Small intestine (tissue), 7 donors: Measurements from ENCODE around the gene TRPV6. TPM values are rescaled to one million over a fixed set of nuclear protein-coding genes. Genes with fewer than 3 reads are reported as not detected.

ENCODE experiments used
- DNase-seq, 2 donors: peaks; one replicate each; pipeline versions ENCODE4 v3.0.0 to v3.0.0-alpha.2; 2013
- FAIRE-seq: peaks from 2 replicates; lab custom pipeline; 2012; peaks lifted over from hg19 to GRCh38; lab: Jason Lieb, UNC
- H3K27ac ChIP-seq, 3 donors: one replicate each; pipeline ENCODE4 v1.5.1; 2013; ENCODE audit warnings: low read length in 2 of 3, mild to moderate bottlenecking in 2 of 3, control low read depth in 1 of 3, inconsistent platforms in 1 of 3, low read depth in 1 of 3, moderate library complexity in 1 of 3
- H3K27me3 ChIP-seq, 3 donors: one replicate each; pipeline ENCODE4 v1.6.1; 2013; ENCODE audit warnings: low read length in 3 of 3, inconsistent platforms in 1 of 3; ENCODE audit not compliant: control insufficient read depth in 3 of 3, insufficient read depth in 3 of 3
- H3K36me3 ChIP-seq, 3 donors: one replicate each; pipeline ENCODE4 v1.6.1; 2013; ENCODE audit warnings: low read length in 3 of 3, inconsistent platforms in 1 of 3, low read depth in 1 of 3, mild to moderate bottlenecking in 1 of 3, moderate library complexity in 1 of 3; ENCODE audit not compliant: control insufficient read depth in 3 of 3, insufficient read depth in 2 of 3
- H3K4me1 ChIP-seq, 3 donors: one replicate each; pipeline ENCODE4 v1.6.1; 2013; ENCODE audit warnings: low read length in 2 of 3, inconsistent platforms in 1 of 3, low read depth in 1 of 3, mild to moderate bottlenecking in 1 of 3, moderate library complexity in 1 of 3; ENCODE audit not compliant: control insufficient read depth in 3 of 3, insufficient read depth in 2 of 3
- H3K4me3 ChIP-seq, 3 donors: one replicate each; pipeline ENCODE4 v1.5.1; 2013; ENCODE audit warnings: low read length in 3 of 3, control low read depth in 1 of 3, inconsistent platforms in 1 of 3, low read depth in 1 of 3, mild to moderate bottlenecking in 1 of 3, moderate library complexity in 1 of 3
- H3K9me3 ChIP-seq, 2 donors: one replicate each; pipeline ENCODE4 v1.6.1; 2013; ENCODE audit warnings: low read depth in 1 of 2, low read length in 1 of 2; ENCODE audit not compliant: control insufficient read depth in 2 of 2, insufficient read depth in 1 of 2
- WGBS, 3 donors: extraction: QIAGEN DNeasy Blood & Tissue Kit; methylation state at CpG; one replicate each; pipeline ENCODE4 v1.1.7; 2013; 5-methylcytosine and 5-hydroxymethylcytosine counted together
- polyA plus RNA-seq, 4 donors: library from polyadenylated mRNA; stranded (reverse) in 3 of 4; unstranded in 1 of 4; fragments of 200-250 nt in 3 of 4; fragments of 120-200 nt in 1 of 4; gene quantifications; one replicate each; pipeline versions ENCODE4 v1.2.1 to v1.2.3, GENCODE V29; 2013
- donor health status: healthy with polysubstance abuse.
- donor health status: control.
- donor health status: control.
- donor health status: Bipolar disorder and iron deficiency.
- donor health status: healthy.

The TRPV6 gene
- polyA plus RNA-seq, 4 donors = 0.22 to 27.3 (median 15.9) TPM

GRCh38 chr7:142905759-142906158 is 20.2 kb upstream of the TRPV6 start:
- peaks cover 0 to 5% of the 10 kb centered on the region in 2 donors for H3K9me3 ChIP-seq
- FAIRE-seq (no peak), DNase-seq (no peak)
- 76 to 91% (median 85%) methylated on average over 2 of the region's 2 CpGs for WGBS, 3 donors
- H3K27ac ChIP-seq = no peak overlapping the region
- peaks cover 0 to 20% (median 0%) of the 10 kb centered on the region in 3 donors for H3K4me1 ChIP-seq
- H3K27me3 ChIP-seq = no peaks in the 10 kb centered on the region
- no peak overlapping the region for H3K4me3 ChIP-seq
- no peaks in the 10 kb centered on the region for H3K36me3 ChIP-seq

- FAIRE-seq = no peak
- Histone ChIP-seq H3K36me3 (no peaks in the 10 kb centered on the region), H3K9me3 (peaks cover 0 to 5% of the 10 kb centered on the region in 2 donors), H3K4me1 (peaks cover 0 to 9% (median 0%) of the 10 kb centered on the region in 3 donors), H3K27me3 (no peaks in the 10 kb centered on the region), H3K27ac (no peak overlapping the region), H3K4me3 (no peak overlapping the region)
- DNase-seq = no peak
Observed at GRCh38 chr7:142904128-142904527, 18.6 kb upstream of the TRPV6 start.

GRCh38 chr7:142901426-142902259 is 16.1 kb upstream of the TRPV6 start:
- H3K27ac ChIP-seq = no peak overlapping the region
- no peak for DNase-seq
- no peaks in the 10 kb centered on the region for H3K36me3 ChIP-seq
- 81 to 82% (median 81%) methylated on average over 15 of the region's 15 CpGs for WGBS, 3 donors
- H3K4me3 ChIP-seq = no peak overlapping the region
- no peaks in the 10 kb centered on the region for H3K27me3 ChIP-seq
- peaks cover 0 to 12% (median 2%) of the 10 kb centered on the region in 3 donors for H3K4me1 ChIP-seq
- no peak for FAIRE-seq
- peaks cover 0 to 5% of the 10 kb centered on the region in 2 donors for H3K9me3 ChIP-seq

- H3K4me1 ChIP-seq = peaks cover 0 to 24% (median 2%) of the 10 kb centered on the region in 3 donors
Observed at GRCh38 chr7:142899661-142900060, 14.1 kb upstream of the TRPV6 start.

GRCh38 chr7:142898377-142899170 is 13.0 kb upstream of the TRPV6 start:
- FAIRE-seq (no peak), DNase-seq (peak; percentile 52 to 57)
- Histone ChIP-seq H3K4me1 (peaks cover 0 to 32% (median 2%) of the 10 kb centered on the region in 3 donors), H3K9me3 (no peaks in the 10 kb centered on the region), H3K27me3 (no peaks in the 10 kb centered on the region), H3K4me3 (no peak overlapping the region), H3K36me3 (no peaks in the 10 kb centered on the region), H3K27ac (peak overlapping the region in 1 of 3 donors; percentile 42)
- 17 to 48% (median 34%) methylated on average over 3 of the region's 3 CpGs for WGBS, 3 donors

More at GRCh38 chr7:142899661-142900060, 14.1 kb upstream of the TRPV6 start:
- H3K4me3 ChIP-seq = no peak overlapping the region
- DNase-seq (no peak), FAIRE-seq (no peak)
- H3K36me3 ChIP-seq = no peaks in the 10 kb centered on the region
- H3K27me3 ChIP-seq = no peaks in the 10 kb centered on the region
- WGBS, 3 donors = 24 to 38% (median 33%) methylated on average over 3 of the region's 3 CpGs
- no peak overlapping the region for H3K27ac ChIP-seq
- peaks cover 0 to 4% of the 10 kb centered on the region in 2 donors for H3K9me3 ChIP-seq

- 87 to 95% (median 90%) methylated on average over 7 of the region's 7 CpGs for WGBS, 3 donors
- no peaks in the 10 kb centered on the region for H3K9me3 ChIP-seq
Observed at GRCh38 chr7:142897691-142898090, 12.1 kb upstream of the TRPV6 start.

GRCh38 chr7:142896741-142897379 is 11.3 kb upstream of the TRPV6 start:
- Histone ChIP-seq H3K9me3 (no peaks in the 10 kb centered on the region), H3K4me3 (no peak overlapping the region), H3K36me3 (no peaks in the 10 kb centered on the region), H3K27me3 (peaks cover 0 to 2% (median 0%) of the 10 kb centered on the region in 3 donors), H3K4me1 (peaks cover 0 to 39% (median 6%) of the 10 kb centered on the region in 3 donors), H3K27ac (no peak overlapping the region)
- FAIRE-seq = no peak
- DNase-seq = no peak
- WGBS, 3 donors = 72 to 95% (median 88%) methylated on average over 3 of the region's 3 CpGs

More at GRCh38 chr7:142897691-142898090, 12.1 kb upstream of the TRPV6 start:
- no peak for FAIRE-seq
- Histone ChIP-seq H3K27ac (no peak overlapping the region), H3K27me3 (peaks cover 0 to 1% (median 0%) of the 10 kb centered on the region in 3 donors), H3K36me3 (no peaks in the 10 kb centered on the region), H3K4me3 (no peak overlapping the region), H3K4me1 (peaks cover 0 to 38% (median 6%) of the 10 kb centered on the region in 3 donors)
- DNase-seq = no peak

GRCh38 chr7:142896151-142896550 is 10.6 kb upstream of the TRPV6 start:
- Histone ChIP-seq H3K4me1 (peaks cover 0 to 39% (median 6%) of the 10 kb centered on the region in 3 donors), H3K27ac (no peak overlapping the region), H3K4me3 (no peak overlapping the region), H3K36me3 (no peaks in the 10 kb centered on the region), H3K27me3 (peaks cover 0 to 2% (median 0%) of the 10 kb centered on the region in 3 donors), H3K9me3 (no peaks in the 10 kb centered on the region)
- 88 to 94% (median 90%) methylated on average over 3 of the region's 3 CpGs for WGBS, 3 donors
- DNase-seq (no peak), FAIRE-seq (no peak)
